ENCODE results near the gene CCDC149.

CCDC149 gene

GRCh38 chr4:24781999-24782745 is 130.7 kb downstream of the CCDC149 start:
- TF ChIP-seq CTCF (IDR thresholded peaks at IDR 0.05; ENCODE audit: low read depth, low read length): no peak
- no peak for TF ChIP-seq EZH2phosphoT487 (IDR thresholded peaks at IDR 0.05; ENCODE audit: low read depth)

GRCh38 chr4:24780936-24781495 is 131.8 kb downstream of the CCDC149 start:
- no peaks in the 10 kb centered on the region for H3K27me3 ChIP-seq (ENCODE audit: low read depth, low read length)
- no peak for TF ChIP-seq EZH2phosphoT487 (IDR thresholded peaks at IDR 0.05; ENCODE audit: low read depth)
- no peak for TF ChIP-seq CTCF (IDR thresholded peaks at IDR 0.05; ENCODE audit: low read depth, low read length)
- no peak overlapping the region for H2AFZ ChIP-seq (ENCODE audit: low read depth, low read length)
- no peaks in the 10 kb centered on the region for H3K9me3 ChIP-seq (ENCODE audit: insufficient read depth, low read length)
- H3K79me2 ChIP-seq (ENCODE audit: low read length): no peaks in the 10 kb centered on the region
- no peaks in the 10 kb centered on the region for H3K36me3 ChIP-seq (replicated peaks; ENCODE audit: low read depth, low read length)
- H3K4me1 ChIP-seq (ENCODE audit: low read length): no peaks in the 10 kb centered on the region
- H3K27ac ChIP-seq (ENCODE audit: low read length): no peak overlapping the region
- no peaks in the 10 kb centered on the region for H4K20me1 ChIP-seq (ENCODE audit: insufficient read depth, low read length)
- no peak overlapping the region for H3K4me2 ChIP-seq (ENCODE audit: low read length)
- H3K4me3 ChIP-seq (ENCODE audit: low read length): no peak overlapping the region
- no peak overlapping the region for H3K9ac ChIP-seq (ENCODE audit: low read length)

More at GRCh38 chr4:24781999-24782745, 130.7 kb downstream of the CCDC149 start:
- no peak overlapping the region for H3K9ac ChIP-seq (ENCODE audit: low read length)
- H3K4me2 ChIP-seq (ENCODE audit: low read length): no peak overlapping the region
- H3K79me2 ChIP-seq (ENCODE audit: low read length): no peaks in the 10 kb centered on the region
- H3K9me3 ChIP-seq (ENCODE audit: insufficient read depth, low read length): no peaks in the 10 kb centered on the region
- H3K36me3 ChIP-seq (replicated peaks; ENCODE audit: low read depth, low read length): no peaks in the 10 kb centered on the region
- no peaks in the 10 kb centered on the region for H3K4me1 ChIP-seq (ENCODE audit: low read length)
- no peak overlapping the region for H2AFZ ChIP-seq (ENCODE audit: low read depth, low read length)
- H4K20me1 ChIP-seq (ENCODE audit: insufficient read depth, low read length): no peaks in the 10 kb centered on the region
- H3K4me3 ChIP-seq (ENCODE audit: low read length): no peak overlapping the region
- H3K27ac ChIP-seq (ENCODE audit: low read length): no peak overlapping the region
- H3K27me3 ChIP-seq (ENCODE audit: low read depth, low read length): no peaks in the 10 kb centered on the region

- Histone ChIP-seq H3K36me3 (replicated peaks; ENCODE audit: low read depth, low read length) (no peaks in the 10 kb centered on the region), H3K4me2 (ENCODE audit: low read length) (no peak overlapping the region), H3K79me2 (ENCODE audit: low read length) (no peaks in the 10 kb centered on the region), H3K27ac (ENCODE audit: low read length) (no peak overlapping the region), H4K20me1 (ENCODE audit: insufficient read depth, low read length) (no peaks in the 10 kb centered on the region), H3K4me1 (ENCODE audit: low read length) (no peaks in the 10 kb centered on the region), H3K9me3 (ENCODE audit: insufficient read depth, low read length) (no peaks in the 10 kb centered on the region), H3K4me3 (ENCODE audit: low read length) (no peak overlapping the region), H3K27me3 (ENCODE audit: low read depth, low read length) (0 out of 2 replicates have a peak, but pooled peaks cover 4% of the 10 kb centered on the region), H3K9ac (ENCODE audit: low read length) (no peak overlapping the region), H2AFZ (ENCODE audit: low read depth, low read length) (no peak overlapping the region)
- TF ChIP-seq CTCF (IDR thresholded peaks at IDR 0.05; ENCODE audit: low read depth, low read length) (no peak), EZH2phosphoT487 (IDR thresholded peaks at IDR 0.05; ENCODE audit: low read depth) (no peak)
These were observed 134.2 kb downstream of the CCDC149 start for GRCh38 chr4:24778464-24779225.
